Skin epidermis (tissue), 12 donors: ENCODE data around the gene CNTLN.
"Not testable (repeated sequence)": the region's sequence is repeated elsewhere in the genome, so short reads cannot be mapped to it uniquely, and the experiment has no call there.

Experiments used
- H3K27ac ChIP-seq, 21 experiments: fragments of 200-600 bp; sonication (generic) in 11 of 21; one replicate each; pipeline ENCODE4 v1.5.0; 2020; ENCODE audit warnings: mild to moderate bottlenecking in 3 of 21, inconsistent platforms in 2 of 21, moderate library complexity in 2 of 21
- H3K4me3 ChIP-seq, 7 experiments: fragments of 200-600 bp; sonication (generic) in 2 of 7; one replicate each; pipeline ENCODE4 v1.5.0; 2020; ENCODE audit warnings: inconsistent platforms in 2 of 7, mild to moderate bottlenecking in 2 of 7, moderate library complexity in 1 of 7

CNTLN gene

DNA sequence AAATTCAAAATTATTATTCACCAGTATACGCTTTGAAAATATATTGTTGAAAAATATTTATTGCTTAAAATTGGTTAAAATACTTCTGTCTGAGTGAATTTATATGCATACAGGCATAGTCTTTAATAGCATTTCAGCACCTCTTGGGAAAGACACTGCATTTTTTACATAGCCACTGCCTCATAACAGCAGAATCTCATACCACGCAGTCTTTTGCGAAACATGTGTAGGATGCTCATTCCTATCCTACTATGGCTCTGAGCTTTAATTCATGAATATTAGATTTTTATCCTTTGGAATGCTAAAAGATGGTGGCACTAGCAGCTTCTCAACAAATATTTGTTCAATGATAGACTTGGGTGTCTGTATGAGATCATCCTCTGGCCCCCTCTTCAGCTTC is 350.1 kb downstream of the CNTLN start:
- no peak overlapping the region for H3K4me3 ChIP-seq
- H3K27ac ChIP-seq = no peak overlapping the region

DNA sequence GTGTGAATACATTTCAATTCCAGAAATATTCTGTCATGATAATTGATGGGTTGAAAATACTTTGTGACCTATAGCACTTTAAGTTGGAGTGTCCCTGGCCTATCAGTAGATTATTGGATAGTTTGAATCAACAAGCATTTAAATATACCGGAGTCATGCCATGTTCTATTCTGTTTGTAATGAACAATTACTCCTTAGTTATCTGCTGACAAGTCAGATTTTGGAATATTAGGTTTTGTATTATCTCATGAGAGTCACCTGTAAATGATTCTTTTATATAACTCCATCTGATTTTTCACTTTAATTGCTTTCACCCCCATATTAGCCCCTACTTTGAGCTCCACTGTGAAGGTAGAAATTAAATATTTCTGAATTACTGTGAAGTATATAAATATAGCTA is 351.6 kb downstream of the CNTLN start:
- no peak overlapping the region for H3K27ac ChIP-seq
- H3K4me3 ChIP-seq = no peak overlapping the region

DNA sequence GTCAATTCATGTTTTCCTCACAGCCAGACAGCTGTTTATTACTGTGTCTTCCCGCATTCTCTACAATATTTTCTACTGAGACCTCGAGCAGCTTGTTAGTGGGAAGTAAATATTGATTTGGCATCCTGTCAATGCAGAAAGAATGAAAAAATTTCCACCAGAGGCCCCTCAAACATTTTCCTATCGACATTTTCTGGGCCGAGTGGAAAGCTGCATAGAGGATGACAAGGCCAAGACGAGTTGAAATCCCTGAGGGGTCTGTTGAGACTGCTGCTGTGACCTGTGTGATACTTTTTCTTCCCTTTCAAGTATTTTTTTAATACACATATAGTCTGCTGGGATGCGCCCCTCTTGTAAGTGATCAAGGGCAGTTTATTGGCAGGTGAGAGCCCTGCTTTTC is 352.6 kb downstream of the CNTLN start:
- no peak overlapping the region for H3K4me3 ChIP-seq
- no peak overlapping the region for H3K27ac ChIP-seq

DNA sequence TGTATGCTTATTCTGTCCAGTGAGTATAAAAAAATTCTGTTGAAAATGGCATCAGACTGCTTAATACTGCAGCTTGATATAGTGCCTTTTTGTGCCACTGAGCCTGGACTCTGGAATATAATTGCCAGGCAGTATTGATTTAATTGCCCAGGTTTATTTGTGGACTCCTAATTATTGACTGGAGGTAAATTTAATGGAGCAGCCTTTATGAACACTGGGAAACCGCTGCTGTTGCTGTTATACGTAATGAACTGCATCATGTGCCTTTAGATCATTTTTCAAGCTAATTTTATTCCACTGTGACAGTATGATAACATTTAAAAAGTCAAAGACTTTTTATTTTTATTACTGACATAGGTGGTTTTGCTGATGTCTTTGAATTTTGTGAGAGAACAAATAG is 353.8 kb downstream of the CNTLN start:
- Histone ChIP-seq H3K4me3 (no peak overlapping the region), H3K27ac (no peak overlapping the region)

DNA sequence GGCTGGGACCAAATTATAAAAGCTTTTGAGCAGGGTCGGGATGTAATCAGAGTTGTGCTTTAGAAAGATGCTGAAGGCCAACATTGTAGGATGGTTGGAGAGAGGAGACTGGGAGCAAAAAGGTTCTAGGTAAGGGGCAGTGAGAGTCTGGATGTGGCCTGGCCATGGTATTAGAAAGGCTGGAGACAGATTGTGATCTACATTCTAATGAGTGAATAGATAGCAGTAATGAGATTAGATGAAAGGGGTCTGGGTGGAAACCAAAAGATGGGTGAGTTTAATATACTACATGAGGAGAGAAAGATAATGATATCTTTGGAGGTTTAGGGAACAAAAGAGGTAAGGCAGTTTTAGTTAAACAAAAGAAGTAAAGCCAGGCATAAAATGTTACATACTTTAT is 355.3 kb downstream of the CNTLN start:
- no peak overlapping the region for H3K4me3 ChIP-seq
- H3K27ac ChIP-seq = no peak overlapping the region

DNA sequence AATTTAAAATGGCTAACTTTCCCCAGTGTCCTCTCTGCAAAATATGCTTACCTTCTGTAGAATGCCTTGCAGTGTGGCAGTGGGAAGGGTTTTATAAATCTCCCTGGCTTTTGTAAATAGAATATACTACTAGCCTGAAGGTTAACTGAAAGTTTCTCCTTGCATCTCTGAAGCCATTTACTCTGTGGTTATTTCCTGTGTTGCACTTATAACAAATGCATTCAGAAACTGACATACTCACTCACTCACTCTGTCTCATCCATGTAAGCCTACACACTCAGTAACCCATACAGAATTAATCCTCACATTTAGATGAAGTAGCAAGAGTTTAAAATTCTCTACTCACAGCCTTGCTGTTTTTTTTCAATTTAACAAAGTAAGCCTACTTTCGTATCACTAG is 356.9 kb downstream of the CNTLN start:
- Histone ChIP-seq H3K4me3 (no peak overlapping the region), H3K27ac (no peak overlapping the region)

DNA sequence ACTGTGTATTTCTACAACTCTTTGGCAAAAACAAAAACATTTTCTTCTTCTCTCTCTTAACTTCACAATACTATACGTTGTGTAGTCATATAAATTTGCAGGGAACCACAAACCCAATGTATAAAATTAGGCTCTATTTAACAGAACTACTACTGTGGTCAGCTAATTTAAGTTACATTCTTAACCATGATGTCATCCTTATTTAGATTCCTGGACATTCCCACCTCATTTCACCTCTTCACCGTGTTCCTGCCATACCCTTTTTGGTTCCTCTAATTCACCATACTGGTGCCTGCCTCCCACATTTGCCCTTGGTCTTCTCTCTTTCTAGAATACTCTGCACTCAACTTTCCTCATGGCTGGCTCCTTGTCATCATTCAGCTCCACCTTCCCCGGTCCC is 368.4 kb downstream of the CNTLN start:
- no peak overlapping the region for H3K27ac ChIP-seq
- H3K4me3 ChIP-seq = no peak overlapping the region

DNA sequence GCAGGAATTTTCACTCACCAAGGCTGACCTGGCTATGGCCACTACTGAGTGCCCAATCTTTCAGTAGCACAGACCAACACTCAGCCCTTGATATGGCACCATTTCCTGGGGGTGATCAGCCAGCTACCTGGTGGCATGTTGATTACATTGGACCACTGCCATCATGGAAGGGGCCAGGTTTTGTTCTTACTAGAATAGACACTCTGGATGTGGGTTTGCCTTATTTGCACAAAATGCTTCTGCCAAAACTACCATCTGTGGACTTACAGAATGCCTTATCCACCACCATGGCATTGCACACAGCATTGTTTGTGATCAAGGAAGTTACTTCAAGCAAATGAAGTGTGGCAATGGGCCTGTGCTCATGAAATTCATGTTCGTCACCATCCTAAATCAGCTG is 374.3 kb downstream of the CNTLN start:
- H3K4me3 ChIP-seq = no peak overlapping the region
- no peak overlapping the region for H3K27ac ChIP-seq

DNA sequence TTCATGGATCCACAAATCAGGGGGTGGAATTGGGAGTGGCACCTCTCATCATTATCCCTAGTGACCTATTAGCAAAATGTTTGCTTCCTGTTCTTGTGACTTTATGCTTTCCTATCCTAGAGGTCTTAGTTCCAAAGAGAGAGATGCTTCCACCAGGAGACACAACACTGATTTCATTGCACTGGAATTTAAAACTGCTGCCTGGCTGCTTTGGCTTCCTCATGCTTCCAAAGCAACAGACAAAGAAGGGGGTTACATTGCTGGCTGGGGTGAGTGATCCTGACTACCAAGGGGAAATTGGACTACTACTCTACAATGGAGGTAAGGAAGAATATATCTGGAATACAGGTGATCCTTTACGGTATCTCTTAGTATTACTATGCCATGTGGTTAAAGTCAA is 374.9 kb downstream of the CNTLN start:
- H3K27ac ChIP-seq = no peak overlapping the region
- no peak overlapping the region for H3K4me3 ChIP-seq

DNA sequence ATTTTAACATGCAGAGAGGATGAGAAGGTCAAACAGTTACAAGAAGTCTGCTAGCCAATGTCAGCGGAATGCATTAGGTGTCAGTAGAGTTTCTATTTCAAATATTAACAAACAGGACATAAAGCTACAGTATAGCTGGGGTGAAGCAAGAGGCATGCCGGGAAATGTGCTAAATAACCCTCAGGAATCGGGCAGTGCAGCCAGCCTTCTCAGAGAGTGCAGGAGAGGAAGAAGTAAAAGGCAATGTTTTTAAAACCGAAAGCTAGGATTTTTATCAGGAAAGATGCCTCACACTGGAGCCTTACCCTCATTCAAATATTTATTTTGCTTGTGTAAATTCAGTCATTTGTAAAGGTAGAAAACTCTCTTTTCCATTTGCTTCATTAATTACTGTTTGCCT is 384.9 kb downstream of the CNTLN start:
- Histone ChIP-seq H3K27ac (no peak overlapping the region), H3K4me3 (no peak overlapping the region)

DNA sequence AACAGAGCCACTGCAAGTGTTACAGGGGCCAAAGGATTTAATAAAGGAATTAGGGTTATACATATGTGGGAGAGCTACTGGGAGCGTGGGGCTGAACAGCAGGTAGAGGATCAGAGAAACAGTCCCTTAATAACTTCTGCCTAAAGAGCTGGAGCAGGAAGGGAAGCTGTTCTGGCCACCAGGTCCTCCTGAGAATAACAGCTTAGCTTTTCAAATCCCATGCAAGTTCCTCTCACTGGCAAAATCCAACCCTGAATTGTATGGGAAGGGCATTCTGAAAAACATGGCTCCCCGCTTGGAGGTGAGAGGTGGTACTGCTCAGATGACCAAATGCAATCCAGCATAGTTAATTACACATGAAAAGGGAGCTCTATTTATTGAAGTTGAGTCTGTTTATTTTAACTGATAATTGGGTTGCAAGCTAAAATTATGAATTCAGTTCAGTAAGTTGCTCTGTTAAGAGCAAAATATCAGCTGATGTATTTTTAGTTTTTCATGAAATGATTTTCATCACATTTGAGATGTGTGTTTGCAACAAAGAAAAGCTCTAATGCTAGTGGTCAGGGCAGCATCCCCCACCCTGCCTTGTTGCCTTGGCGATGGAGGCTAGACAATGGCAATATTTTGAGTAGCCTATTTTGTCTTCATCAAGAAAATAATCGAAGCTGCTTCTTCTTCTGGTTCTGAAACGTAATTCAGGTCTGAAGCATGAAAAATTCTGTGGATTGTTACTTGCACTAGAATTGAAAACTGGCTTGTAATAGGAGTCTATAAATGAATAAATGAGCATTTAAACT is 385.6 kb downstream of the CNTLN start:
- no peak overlapping the region for H3K27ac ChIP-seq

DNA sequence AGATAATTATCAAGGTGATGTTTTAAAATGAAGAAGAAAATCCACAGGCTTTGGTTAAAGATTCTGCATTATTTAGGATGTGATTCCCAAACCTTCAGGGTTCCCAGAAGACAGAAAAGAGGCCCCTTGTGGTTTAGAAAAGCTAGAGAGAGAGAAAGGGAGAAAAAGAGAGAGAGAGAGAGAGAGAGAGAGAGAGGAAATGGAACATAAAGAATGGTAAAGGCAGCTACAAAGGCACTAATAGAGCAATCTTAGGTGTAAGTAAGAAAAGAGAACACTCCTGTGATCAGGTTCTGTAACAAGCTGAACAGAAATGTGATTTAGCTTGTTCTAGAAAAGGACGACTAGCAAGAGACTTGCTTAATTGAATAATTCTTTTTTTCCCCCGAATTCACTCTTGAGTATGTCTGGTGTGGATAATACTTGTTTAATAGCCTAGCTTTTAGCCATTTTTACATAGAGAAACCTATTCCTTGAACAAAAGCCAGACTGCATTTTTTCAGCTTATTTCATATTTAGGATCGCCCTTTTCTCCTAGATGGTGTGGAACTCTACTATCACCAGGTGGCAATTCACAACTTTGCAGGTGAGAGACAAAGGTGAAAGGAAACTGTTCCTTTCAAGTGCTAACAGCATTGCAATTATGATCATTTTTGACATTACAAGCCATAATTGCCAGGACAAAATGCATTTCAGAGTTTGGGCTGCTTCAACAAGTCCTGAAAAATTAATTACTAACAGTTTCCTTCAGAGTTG is 386.4 kb downstream of the CNTLN start:
- H3K4me3 ChIP-seq = no peak overlapping the region
- H3K27ac ChIP-seq = no peak overlapping the region

More for the DNA sequence above, 385.6 kb downstream of the CNTLN start:
- no peak overlapping the region for H3K4me3 ChIP-seq

DNA sequence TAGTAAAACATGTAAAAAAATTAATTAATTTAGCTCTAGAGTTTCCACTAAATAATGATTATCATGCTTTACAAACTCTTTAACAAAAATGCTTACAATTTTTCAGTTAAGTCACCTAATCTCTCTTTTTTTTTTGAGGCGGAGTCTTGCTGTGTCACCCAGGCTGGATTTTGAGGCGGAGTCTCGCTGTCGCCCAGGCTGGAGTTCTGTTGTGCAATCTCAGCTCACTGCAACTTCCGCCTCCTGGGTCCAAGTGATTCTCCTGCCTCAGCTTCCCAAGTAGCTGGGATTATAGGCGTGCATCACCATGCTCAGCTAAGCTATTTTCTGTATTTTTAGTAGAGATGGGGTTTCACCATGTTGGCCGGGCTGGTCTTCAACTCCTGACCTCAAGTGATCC is 391.9 kb downstream of the CNTLN start:
- H3K27ac ChIP-seq, H3K4me3 ChIP-seq: not testable (repeated sequence)

DNA sequence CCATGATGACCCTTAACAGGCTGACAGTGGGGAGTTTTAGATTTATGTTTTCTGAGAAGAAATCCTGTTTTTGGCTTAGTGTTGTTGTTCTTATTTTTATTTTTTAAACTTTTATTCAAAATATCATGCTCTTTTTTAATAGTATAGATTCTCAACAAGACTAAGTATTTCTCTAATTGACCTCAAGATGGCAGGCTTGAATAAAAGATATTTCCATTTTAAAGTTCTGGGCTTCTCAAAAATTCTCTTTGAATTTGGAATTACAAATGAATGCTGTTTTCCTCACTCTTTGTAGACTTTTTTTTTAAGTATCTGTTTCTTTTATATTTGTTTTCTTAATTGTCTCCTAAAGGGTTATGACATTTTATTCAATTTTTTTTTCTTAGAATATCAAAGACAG is 394.0 kb downstream of the CNTLN start:
- no peak overlapping the region for H3K27ac ChIP-seq
- H3K4me3 ChIP-seq = no peak overlapping the region

DNA sequence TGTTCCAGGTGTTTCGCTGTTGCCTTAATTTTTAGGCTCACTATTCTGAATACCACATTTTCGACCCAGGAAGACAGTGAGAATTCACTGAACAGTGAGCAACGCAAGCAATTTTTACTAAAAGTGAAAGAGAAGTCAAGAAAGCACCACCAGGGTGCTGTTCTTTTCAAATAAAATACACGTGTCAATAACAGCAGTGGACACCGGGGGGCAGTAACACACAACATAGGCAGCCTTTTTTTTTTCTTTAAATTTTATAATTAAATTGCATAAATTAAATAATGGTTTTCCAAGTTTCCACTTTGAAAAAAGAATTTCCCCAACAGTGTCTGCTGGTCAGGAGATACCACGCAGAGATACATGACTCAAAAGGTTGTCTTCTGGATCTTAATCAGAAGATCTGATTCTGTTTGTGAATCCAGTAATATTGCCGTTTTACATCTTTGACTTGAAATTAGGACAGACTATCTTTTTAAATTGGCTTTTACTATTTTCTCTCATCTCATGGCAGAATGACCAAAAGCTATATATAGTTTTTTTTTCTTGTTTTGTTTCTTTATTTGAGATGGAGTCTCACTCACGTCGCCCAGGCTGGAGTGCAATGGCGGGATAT is 396.9 kb downstream of the CNTLN start:
- H3K4me3 ChIP-seq = no peak overlapping the region
- no peak overlapping the region for H3K27ac ChIP-seq

DNA sequence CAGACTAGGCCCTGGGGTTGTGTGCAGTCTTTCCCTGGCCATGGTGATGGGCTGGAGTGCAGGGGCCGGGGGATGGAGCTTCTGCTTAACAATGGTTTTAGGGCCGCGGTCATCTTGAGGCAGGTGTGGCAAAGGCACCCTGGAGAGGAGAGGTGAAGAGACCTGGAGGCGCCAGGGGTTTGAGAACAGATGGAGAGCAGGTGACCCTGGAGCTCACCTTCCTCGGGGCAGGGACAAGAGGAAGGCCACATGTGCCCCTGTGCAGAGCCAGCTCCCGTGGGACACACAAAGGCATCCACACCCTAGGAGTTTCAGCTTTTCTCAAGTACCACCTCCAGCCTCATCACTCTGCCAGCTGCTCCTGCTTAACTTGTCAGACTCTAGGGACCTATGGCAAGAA is 397.6 kb downstream of the CNTLN start:
- no peak overlapping the region for H3K27ac ChIP-seq
- H3K4me3 ChIP-seq = no peak overlapping the region

DNA sequence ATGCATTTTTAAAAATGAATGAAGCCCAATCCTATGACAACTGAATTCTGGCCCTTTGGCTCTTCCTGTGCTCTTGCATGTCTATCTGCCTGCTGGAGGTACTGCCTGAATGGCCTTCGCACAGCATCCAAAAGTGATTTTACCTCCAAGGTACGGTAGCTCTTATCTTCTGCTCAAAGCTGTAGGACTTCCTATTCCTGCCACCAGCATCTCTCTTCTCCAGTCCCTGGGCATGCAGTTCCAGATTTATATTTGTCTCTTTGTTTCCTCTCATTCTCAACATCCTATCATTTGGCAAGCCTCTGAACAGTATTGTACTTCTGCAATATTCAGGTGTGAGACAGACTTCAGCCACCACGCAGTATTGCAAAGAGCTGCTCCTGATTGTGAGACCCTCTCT is 400.3 kb downstream of the CNTLN start:
- Histone ChIP-seq H3K4me3 (no peak overlapping the region), H3K27ac (no peak overlapping the region)

DNA sequence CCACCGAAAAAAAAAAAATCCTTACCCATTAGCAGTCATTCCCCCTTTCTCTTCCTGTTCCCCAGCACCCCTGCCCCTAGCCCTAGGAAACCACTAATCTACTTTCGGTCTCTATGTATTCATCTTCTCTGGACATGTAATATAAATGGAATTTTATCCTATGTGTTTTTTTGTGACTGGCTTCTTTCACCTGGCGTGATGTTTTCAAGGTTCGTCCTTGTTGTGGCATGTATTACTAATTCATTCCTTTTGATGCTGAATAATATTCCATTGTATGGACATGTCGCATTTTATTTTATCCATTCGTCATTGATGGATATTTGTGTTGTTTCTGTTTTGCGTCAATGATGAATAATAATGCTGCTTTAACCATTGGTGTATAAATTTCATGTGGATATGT is 401.2 kb downstream of the CNTLN start:
- Histone ChIP-seq H3K27ac (no peak overlapping the region), H3K4me3 (no peak overlapping the region)

DNA sequence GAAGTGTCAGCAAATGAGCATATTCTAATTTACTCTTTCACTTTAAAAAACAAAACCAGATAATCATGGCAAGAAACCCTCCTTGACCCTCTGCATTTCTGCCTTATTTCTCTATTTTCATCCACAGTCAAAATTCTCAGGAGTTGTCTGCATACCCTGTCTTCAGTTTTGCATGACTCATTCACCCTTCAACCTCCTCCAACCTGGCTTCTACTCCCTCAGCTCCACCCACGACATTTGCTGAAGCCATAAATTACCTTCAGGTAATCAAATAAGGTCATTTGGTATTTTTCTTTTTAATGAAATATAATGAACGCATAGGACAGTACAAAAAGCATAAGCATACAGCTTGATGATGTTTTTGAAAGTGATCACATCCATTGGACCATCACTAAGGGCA is 416.2 kb downstream of the CNTLN start:
- Histone ChIP-seq H3K27ac (no peak overlapping the region), H3K4me3 (no peak overlapping the region)
